Neural cell (in vitro differentiated cells): ENCODE results near the gene CCDC28A. TPM values are rescaled to one million over a fixed set of nuclear protein-coding genes. Genes with fewer than 3 reads are reported as not detected.

ENCODE experiments used
- H2AFZ ChIP-seq: fragments of 200-600, 300-800 bp; sonication (generic), shearing (Covaris generic); 2 replicates; pipeline ENCODE4 v1.6.0; 2014; ENCODE audit warnings: low read depth, mild to moderate bottlenecking, antibody characterized with exemption, low read length, moderate library complexity
- H3F3A ChIP-seq: fragments of 200-600 bp; shearing (Covaris generic); 2 replicates; pipeline ENCODE4 v1.6.1; 2016; ENCODE audit warnings: mild to moderate bottlenecking, moderate library complexity, mixed read lengths, antibody characterized with exemption, low read length; ENCODE audit not compliant: insufficient read depth, poor library complexity, severe bottlenecking
- H3K27ac ChIP-seq: fragments of 200-600, 300-800 bp; sonication (generic), shearing (Covaris generic); 2 replicates; pipeline ENCODE4 v1.5.1; 2014; ENCODE audit warnings: mild to moderate bottlenecking, low read length, moderate library complexity
- H3K27me3 ChIP-seq: fragments of 300-800, 200-600 bp; sonication (generic), shearing (Covaris generic); 2 replicates; pipeline ENCODE4 v1.6.0; 2014; ENCODE audit warnings: mild to moderate bottlenecking, low read depth, low read length, moderate library complexity; ENCODE audit not compliant: insufficient read depth
- H3K36me3 ChIP-seq: fragments of 300-800, 200-600 bp; sonication (generic), shearing (Covaris generic); 2 replicates; pipeline ENCODE4 v1.5.1; 2014; ENCODE audit warnings: mild to moderate bottlenecking, antibody characterized with exemption, low read length, moderate library complexity; ENCODE audit not compliant: insufficient read depth
- H3K4me2 ChIP-seq: fragments of 300-800, 200-600 bp; sonication (generic), shearing (Covaris generic); 2 replicates; pipeline ENCODE4 v1.6.0; 2014; ENCODE audit warnings: mild to moderate bottlenecking, low read length
- H3K4me3 ChIP-seq: fragments of 300-800, 200-600 bp; sonication (generic), shearing (Covaris generic); 2 replicates; pipeline ENCODE4 v1.5.1; 2014; ENCODE audit warnings: mild to moderate bottlenecking, low read length, moderate library complexity
- H3K79me2 ChIP-seq: fragments of 200-600 bp; shearing (Covaris generic); replicated peaks from 2 replicates; pipeline ENCODE4 v1.6.0; 2014; ENCODE audit warnings: mild to moderate bottlenecking, low read length, moderate library complexity; ENCODE audit not compliant: insufficient read depth
- H3K9ac ChIP-seq: fragments of 300-800, 200-600 bp; sonication (generic), shearing (Covaris generic); 2 replicates; pipeline ENCODE4 v1.6.1; 2016; ENCODE audit warnings: mild to moderate bottlenecking, low read length, mixed read lengths
- H3K9me2 ChIP-seq: fragments of 200-600 bp; shearing (Covaris generic); 2 replicates; pipeline ENCODE4 v1.6.1; 2016; ENCODE audit warnings: mild to moderate bottlenecking, low read length, mixed read lengths; ENCODE audit not compliant: insufficient read depth
- H3K9me3 ChIP-seq: fragments of 200-600, 300-800 bp; sonication (generic), shearing (Covaris generic); 2 replicates; pipeline ENCODE4 v1.6.1; 2016; ENCODE audit warnings: mild to moderate bottlenecking, mixed run types, low read length, moderate library complexity, mixed read lengths
- H4K20me1 ChIP-seq: fragments of 200-600 bp; shearing (Covaris generic); 2 replicates; pipeline ENCODE4 v1.6.1; 2016; ENCODE audit warnings: mild to moderate bottlenecking, mixed run types; ENCODE audit not compliant: insufficient read depth
- EP300 ChIP-seq: fragments of 450-650 bp; conservative IDR thresholded peaks from 2 replicates; pipeline ENCODE4 v1.6.1; 2014; ENCODE audit warnings: antibody characterized with exemption, mild to moderate bottlenecking, moderate library complexity; ENCODE audit not compliant: poor library complexity, severe bottlenecking
- EZH2 ChIP-seq: fragments of 200-600, 300-800 bp; shearing (Covaris generic), sonication (generic); IDR thresholded peaks from 2 replicates; pipeline ENCODE4 v1.6.1; 2014; ENCODE audit warnings: antibody characterized with exemption, low read length, borderline replicate concordance, mild to moderate bottlenecking; ENCODE audit not compliant: insufficient read depth, poor library complexity, severe bottlenecking
- MXI1 ChIP-seq: fragments of 450-650 bp; conservative IDR thresholded peaks from 2 replicates; pipeline ENCODE4 v1.6.1; 2014; ENCODE audit warnings: antibody characterized with exemption, mild to moderate bottlenecking; ENCODE audit not compliant: poor library complexity, severe bottlenecking
- POLR2AphosphoS5 ChIP-seq: IDR thresholded peaks from 2 replicates; pipeline ENCODE4 v1.6.1; 2012
- RAD21 ChIP-seq: fragments of 450-650 bp; conservative IDR thresholded peaks from 2 replicates; pipeline ENCODE4 v1.6.1; 2014; ENCODE audit warnings: antibody characterized with exemption, mild to moderate bottlenecking, moderate library complexity
- REST ChIP-seq: IDR thresholded peaks from 2 replicates; pipeline ENCODE4 v1.6.1; 2012; ENCODE audit warnings: borderline replicate concordance
- SMC3 ChIP-seq: fragments of 450-650 bp; conservative IDR thresholded peaks from 2 replicates; pipeline ENCODE4 v1.6.1; 2014; ENCODE audit warnings: antibody characterized with exemption, mild to moderate bottlenecking, moderate library complexity; ENCODE audit not compliant: poor library complexity
- TAF1 ChIP-seq: IDR thresholded peaks from 2 replicates; pipeline ENCODE4 v1.6.1; 2012; ENCODE audit warnings: low read depth
- polyA plus RNA-seq: library from polyadenylated mRNA; depleted of rRNA; stranded (reverse); fragments of >200 nt; gene quantifications from 2 replicates; pipeline ENCODE4 v1.2.3, GENCODE V29; 2014
- TF ChIP-seq, protein P1 (sequence below): fragments of 450-650 bp; IDR thresholded peaks from 2 replicates; pipeline ENCODE4 v1.5.1; 2014; ENCODE audit warnings: antibody characterized with exemption, mild to moderate bottlenecking, moderate library complexity; ENCODE audit not compliant: poor library complexity, severe bottlenecking

The CCDC28A gene
- polyA plus RNA-seq, 1 donor from 2014 or later: 10.6 TPM

- Histone ChIP-seq H3K4me2 (no peak overlapping the region), H3K9me2 (no peaks in the 10 kb centered on the region), H3K4me3 (no peak overlapping the region), H2AFZ (no peak overlapping the region), H3K9ac (no peak overlapping the region), H3K27me3 (no peaks in the 10 kb centered on the region), H3K27ac (no peak overlapping the region), H3K36me3 (no peaks in the 10 kb centered on the region), H3F3A (no peaks in the 10 kb centered on the region), H3K9me3 (no peaks in the 10 kb centered on the region), H4K20me1 (no peaks in the 10 kb centered on the region), H3K79me2 (no peaks in the 10 kb centered on the region)
- no peak for TF ChIP-seq EZH2
- no peak for TF ChIP-seq SMC3
- no peak for TF ChIP-seq MXI1
- TF ChIP-seq RAD21: no peak
- TF ChIP-seq, protein P1, sequence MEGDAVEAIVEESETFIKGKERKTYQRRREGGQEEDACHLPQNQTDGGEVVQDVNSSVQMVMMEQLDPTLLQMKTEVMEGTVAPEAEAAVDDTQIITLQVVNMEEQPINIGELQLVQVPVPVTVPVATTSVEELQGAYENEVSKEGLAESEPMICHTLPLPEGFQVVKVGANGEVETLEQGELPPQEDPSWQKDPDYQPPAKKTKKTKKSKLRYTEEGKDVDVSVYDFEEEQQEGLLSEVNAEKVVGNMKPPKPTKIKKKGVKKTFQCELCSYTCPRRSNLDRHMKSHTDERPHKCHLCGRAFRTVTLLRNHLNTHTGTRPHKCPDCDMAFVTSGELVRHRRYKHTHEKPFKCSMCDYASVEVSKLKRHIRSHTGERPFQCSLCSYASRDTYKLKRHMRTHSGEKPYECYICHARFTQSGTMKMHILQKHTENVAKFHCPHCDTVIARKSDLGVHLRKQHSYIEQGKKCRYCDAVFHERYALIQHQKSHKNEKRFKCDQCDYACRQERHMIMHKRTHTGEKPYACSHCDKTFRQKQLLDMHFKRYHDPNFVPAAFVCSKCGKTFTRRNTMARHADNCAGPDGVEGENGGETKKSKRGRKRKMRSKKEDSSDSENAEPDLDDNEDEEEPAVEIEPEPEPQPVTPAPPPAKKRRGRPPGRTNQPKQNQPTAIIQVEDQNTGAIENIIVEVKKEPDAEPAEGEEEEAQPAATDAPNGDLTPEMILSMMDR: no peak
- no peak for TF ChIP-seq POLR2AphosphoS5
- TF ChIP-seq TAF1: no peak
- TF ChIP-seq REST: no peak
- no peak for TF ChIP-seq EP300
Measured at GRCh38 chr6:138726066-138726756, 47.4 kb upstream of the CCDC28A start.

- Histone ChIP-seq H3K9me3 (no peaks in the 10 kb centered on the region), H3K36me3 (no peaks in the 10 kb centered on the region), H3K79me2 (no peaks in the 10 kb centered on the region), H4K20me1 (no peaks in the 10 kb centered on the region), H3K4me3 (no peak overlapping the region), H3K27me3 (no peaks in the 10 kb centered on the region), H3K4me2 (no peak overlapping the region), H3K9me2 (no peaks in the 10 kb centered on the region), H2AFZ (no peak overlapping the region), H3K27ac (no peak overlapping the region), H3F3A (no peaks in the 10 kb centered on the region), H3K9ac (no peak overlapping the region)
- TF ChIP-seq SMC3 (no peak), MXI1 (no peak), EZH2 (no peak), TAF1 (no peak), EP300 (no peak)
- TF ChIP-seq, protein P1: no peak
Measured at GRCh38 chr6:138726757-138727097, 46.8 kb upstream of the CCDC28A start.
